ENCODE results near the gene MAOA. TPM values are rescaled to one million over a fixed set of nuclear protein-coding genes. Genes with fewer than 3 reads are reported as not detected.

MAOA gene
- total and polyA plus RNA-seq, 2 of the 13 experiments (the other 11 are each of a cell fraction or from before 2014, with no cell fraction given) = 13.4 to 14.7 TPM

GRCh38 chrX:43641691-43642090 lies 14.4 kb upstream of the MAOA start (continued):
- no peak for TF ChIP-seq AKNA (CRISPR knock-in tag; IDR thresholded peaks at IDR 0.05; ENCODE audit: borderline replicate concordance)
- TF ChIP-seq FOXA1 (IDR thresholded peaks at IDR 0.05) = no peak
- TF ChIP-seq FOXA1 (CRISPR knock-in tag; IDR thresholded peaks at IDR 0.05) = no peak
- no peak for TF ChIP-seq NFIB (CRISPR knock-in tag; IDR thresholded peaks at IDR 0.05; ENCODE audit: borderline replicate concordance)
- TF ChIP-seq TCF12 (IDR thresholded peaks at IDR 0.05) = no peak
- TF ChIP-seq TCF12 (CRISPR knock-in tag; IDR thresholded peaks at IDR 0.05) = no peak
- TF ChIP-seq ZNF343 (CRISPR knock-in tag; IDR thresholded peaks at IDR 0.05) = no peak
- no peak for TF ChIP-seq ZNF577 (CRISPR knock-in tag; IDR thresholded peaks at IDR 0.05; ENCODE audit: borderline replicate concordance, low read depth)
- TF ChIP-seq ZFP36 (IDR thresholded peaks at IDR 0.05; ENCODE audit: borderline replicate concordance, low read depth, low read length, partially characterized antibody) = no peak
- no peak for TF ChIP-seq ZZZ3 (CRISPR knock-in tag; IDR thresholded peaks at IDR 0.05; ENCODE audit: borderline replicate concordance)

GRCh38 chrX:43643201-43643600 lies 12.9 kb upstream of the MAOA start:
- intact Hi-C loops (cut with micrococcal nuclease; ENCODE audit: unreplicated experiment) (no loop called here), in situ Hi-C loops (cut with HindIII; ENCODE audit: extremely low pct_ligation_motif_present, low pct_unique_long_range_greater_than_20kb) (no loop called here)
- ChIA-PET POLR2A (no interaction called here), CTCF (ENCODE audit: low intra/inter-chr PET ratio, low total read pairs) (no interaction called here)
- Histone ChIP-seq H3K27ac (ENCODE audit: extremely low read length, insufficient read depth, low read length) (no peak overlapping the region), H3K27me3 (ENCODE audit: control insufficient read depth in 1 of 2, insufficient read depth in 2 of 2, low read length in 2 of 2) (no peaks in the 10 kb centered on the region), H3K9ac (ENCODE audit: insufficient read depth, low read depth, low read length) (no peak overlapping the region), H3K36me3 (replicated peaks in 1 of 2; ENCODE audit: control insufficient read depth in 1 of 2, insufficient read depth in 2 of 2, low read length in 2 of 2) (no peaks in the 10 kb centered on the region), H2AFZ (ENCODE audit: low read length) (no peak overlapping the region), H3K9me3 (ENCODE audit: low read length) (no peaks in the 10 kb centered on the region), H4K20me1 (ENCODE audit: insufficient read depth, low read length) (no peaks in the 10 kb centered on the region), H3K79me2 (ENCODE audit: insufficient read depth, low read length) (no peaks in the 10 kb centered on the region), H3K4me3 (replicated peaks in 1 of 3; ENCODE audit: insufficient read depth in 1 of 3, low read depth in 2 of 3, low read length in 3 of 3) (no peak overlapping the region), H3K4me2 (ENCODE audit: low read depth, low read length) (no peak overlapping the region), H3K4me1 (ENCODE audit: insufficient read depth, low read length) (peaks cover 28% of the 10 kb centered on the region; the same call in 1 of the 2 replicates)
- ATAC-seq (no peak), FAIRE-seq (no peak), DNase-seq (ENCODE audit: low spot score) (no peak)
- no TSS peak for BruUV-seq (replicated peaks)
- 88% methylated on average over 1 of the region's 1 CpG for WGBS (ENCODE audit: low lambda C conversion rate)
- TF ChIP-seq ZNF563 (CRISPR knock-in tag; IDR thresholded peaks at IDR 0.05) (no peak), ZSCAN30 (CRISPR knock-in tag; IDR thresholded peaks at IDR 0.05) (no peak), TCF7 (IDR thresholded peaks at IDR 0.05; ENCODE audit: low read depth) (no peak), ZNF552 (CRISPR knock-in tag; IDR thresholded peaks at IDR 0.05; ENCODE audit: borderline replicate concordance) (no peak), ZNF703 (CRISPR knock-in tag; IDR thresholded peaks at IDR 0.05; ENCODE audit: borderline replicate concordance) (no peak), SRSF9 (IDR thresholded peaks at IDR 0.05; ENCODE audit: borderline replicate concordance, insufficient read depth, low read depth, low read length, poor library complexity, severe bottlenecking) (no peak), KAT7 (CRISPR knock-in tag; IDR thresholded peaks at IDR 0.05; ENCODE audit: borderline replicate concordance) (no peak), MYNN (CRISPR knock-in tag; IDR thresholded peaks at IDR 0.05; ENCODE audit: low read depth) (no peak), PHF21A (CRISPR knock-in tag; IDR thresholded peaks at IDR 0.05) (no peak), RFXAP (CRISPR knock-in tag; IDR thresholded peaks at IDR 0.05; ENCODE audit: borderline replicate concordance) (no peak), CCDC6 (CRISPR knock-in tag; IDR thresholded peaks at IDR 0.05) (no peak), ZSCAN21 (CRISPR knock-in tag; IDR thresholded peaks at IDR 0.05; ENCODE audit: borderline replicate concordance) (no peak), HOXA3 (CRISPR knock-in tag; IDR thresholded peaks at IDR 0.05) (no peak)
